Measurements from ENCODE around the gene AP3S1.

The AP3S1 gene

DNA sequence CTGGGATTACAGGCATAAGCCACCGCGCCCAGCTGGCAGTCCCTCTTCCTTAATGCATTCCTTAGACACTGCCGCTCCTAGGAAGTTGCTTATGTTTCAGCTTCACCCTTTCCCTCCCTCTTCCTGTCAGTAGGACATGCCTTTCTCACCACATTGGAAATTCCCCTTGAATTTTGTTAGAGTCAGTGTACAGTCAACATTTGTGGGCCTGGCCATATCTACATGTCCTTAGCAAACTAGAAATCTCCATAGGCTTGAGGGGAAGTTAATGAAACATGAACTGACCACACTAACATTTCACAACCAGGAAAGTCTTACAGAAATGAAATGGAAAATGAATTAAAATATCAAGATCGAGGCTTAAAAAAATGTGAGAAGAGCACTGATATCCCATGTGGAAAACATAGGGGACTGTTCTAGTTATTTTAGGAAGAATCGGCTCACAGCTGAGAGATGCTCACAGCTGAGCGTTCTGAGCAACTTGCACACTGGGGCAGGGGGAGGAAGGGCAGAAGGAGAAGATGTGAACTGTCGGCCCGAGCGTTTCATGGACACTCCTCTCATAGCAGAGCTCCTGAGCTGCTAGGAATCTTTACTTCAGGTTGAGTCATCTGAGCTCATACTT lies 99.4 kb downstream of the AP3S1 start:
- no peak for DNase-seq

GRCh38 chr5:115944501-115944900 lies 102.8 kb downstream of the AP3S1 start:
- DNase-seq, result no peak

- no peak for DNase-seq
Observed at GRCh38 chr5:115946655-115947054, 104.9 kb downstream of the AP3S1 start.

DNA sequence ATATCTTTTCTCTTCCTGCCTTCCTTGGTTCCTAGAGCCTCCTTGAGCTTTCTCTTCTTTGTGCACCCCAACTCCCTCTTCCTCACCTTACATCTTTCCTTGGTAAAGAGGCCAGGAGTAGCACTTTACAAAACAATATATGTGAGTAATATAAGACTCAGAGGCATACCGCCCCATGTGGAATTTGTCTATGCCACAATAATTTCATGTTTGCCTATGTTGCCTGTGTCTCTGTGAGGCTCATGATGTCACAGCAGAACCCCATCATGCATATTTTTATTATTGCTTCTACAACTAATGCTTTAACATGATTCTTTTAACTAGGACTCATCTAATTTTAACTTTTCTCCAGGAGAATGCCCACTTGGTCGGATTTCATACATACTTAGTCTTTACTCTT lies 105.5 kb downstream of the AP3S1 start:
- no peak for DNase-seq

DNA sequence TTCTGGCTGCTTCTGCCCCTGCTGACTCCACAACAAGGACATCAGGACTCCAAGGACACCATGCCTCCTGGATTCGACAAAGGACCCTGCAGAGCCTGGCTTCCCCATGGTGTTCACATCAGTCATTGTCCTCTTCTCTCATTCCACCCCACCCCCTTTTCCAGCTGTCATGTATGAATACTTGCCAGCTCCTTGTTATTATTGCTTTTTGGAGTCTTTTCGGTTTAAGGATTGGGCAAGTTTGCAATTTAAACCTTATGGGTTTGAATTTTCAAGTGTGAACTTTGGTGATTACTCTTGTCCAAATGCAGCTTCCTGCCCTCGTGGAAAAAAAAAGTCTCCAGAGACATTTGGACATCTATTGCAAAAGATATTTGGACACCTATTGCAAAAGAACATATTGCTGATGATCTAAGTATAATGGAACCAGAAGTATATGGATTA lies 106.4 kb downstream of the AP3S1 start:
- no peak for DNase-seq

DNA sequence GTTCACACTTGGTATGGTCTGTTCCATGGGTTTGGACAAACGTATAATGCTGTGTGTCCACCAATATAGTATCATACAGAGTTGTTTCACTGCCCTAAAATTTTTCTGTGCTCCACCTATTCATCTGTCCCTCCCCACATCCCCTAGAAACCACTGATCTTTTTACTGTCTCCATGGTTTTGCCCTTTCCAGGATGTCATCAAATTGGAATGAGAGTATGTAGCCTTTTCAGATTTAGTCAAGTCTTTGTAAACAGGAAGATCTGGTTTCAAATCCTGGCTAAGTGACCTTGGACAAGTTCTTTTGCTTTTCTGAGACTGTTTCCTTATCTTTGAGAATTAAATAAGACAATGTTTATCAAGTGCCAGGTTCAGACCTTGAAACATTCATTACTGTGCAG lies 107.4 kb downstream of the AP3S1 start:
- no peak for DNase-seq

GRCh38 chr5:115952588-115952987 lies 110.9 kb downstream of the AP3S1 start:
- no peak for DNase-seq

- no peak for DNase-seq
Observed at GRCh38 chr5:115954144-115954543, 112.4 kb downstream of the AP3S1 start.

- DNase-seq, result no peak
Observed at GRCh38 chr5:115956957-115957356, 115.2 kb downstream of the AP3S1 start.

- DNase-seq, result no peak
Observed at GRCh38 chr5:115961381-115962238, 119.9 kb downstream of the AP3S1 start.

DNA sequence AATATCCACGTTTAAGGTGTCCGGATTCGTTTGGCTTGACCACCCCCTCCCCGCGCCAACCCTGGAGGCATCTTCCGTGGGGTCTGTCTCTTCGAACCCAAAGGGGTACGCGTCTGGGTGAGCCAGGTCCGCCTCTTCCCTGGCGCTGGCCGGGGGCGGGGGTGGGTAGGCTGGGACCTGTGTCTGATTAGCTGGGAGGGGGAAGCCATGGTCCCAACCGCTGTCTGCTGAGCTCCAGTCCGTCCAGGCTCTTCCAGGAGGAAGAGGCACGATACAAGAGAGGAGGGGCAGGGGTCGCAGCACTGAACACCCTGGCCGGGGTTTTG lies 120.5 kb downstream of the AP3S1 start, which contains the start of gene LVRN:
LVRN (plus strand) TSS at position 237 of the 326 bp plus-strand sequence. CDS start 143 bp downstream, outside the sequence.
- no peak for DNase-seq

DNA sequence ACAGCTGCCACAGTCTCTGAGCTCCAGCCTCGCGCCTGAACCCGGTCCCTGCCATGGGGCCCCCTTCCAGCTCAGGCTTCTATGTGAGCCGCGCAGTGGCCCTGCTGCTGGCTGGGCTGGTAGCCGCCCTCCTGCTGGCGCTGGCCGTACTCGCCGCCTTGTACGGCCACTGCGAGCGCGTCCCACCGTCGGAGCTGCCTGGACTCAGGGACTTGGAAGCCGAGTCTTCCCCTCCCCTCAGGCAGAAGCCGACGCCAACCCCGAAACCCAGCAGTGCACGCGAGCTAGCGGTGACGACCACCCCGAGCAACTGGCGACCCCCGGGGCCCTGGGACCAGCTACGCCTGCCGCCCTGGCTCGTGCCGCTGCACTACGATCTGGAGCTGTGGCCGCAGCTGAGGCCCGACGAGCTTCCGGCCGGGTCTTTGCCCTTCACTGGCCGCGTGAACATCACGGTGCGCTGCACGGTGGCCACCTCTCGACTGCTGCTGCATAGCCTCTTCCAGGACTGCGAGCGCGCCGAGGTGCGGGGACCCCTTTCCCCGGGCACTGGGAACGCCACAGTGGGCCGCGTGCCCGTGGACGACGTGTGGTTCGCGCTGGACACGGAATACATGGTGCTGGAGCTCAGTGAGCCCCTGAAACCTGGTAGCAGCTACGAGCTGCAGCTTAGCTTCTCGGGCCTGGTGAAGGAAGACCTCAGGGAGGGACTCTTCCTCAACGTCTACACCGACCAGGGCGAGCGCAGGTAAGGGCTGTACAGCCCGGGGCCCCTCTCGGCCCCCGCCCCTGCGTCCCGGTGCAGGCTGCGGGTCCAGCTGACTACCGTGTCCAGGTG lies 121.0 kb downstream of the AP3S1 start:
- DNase-seq, result no peak

DNA sequence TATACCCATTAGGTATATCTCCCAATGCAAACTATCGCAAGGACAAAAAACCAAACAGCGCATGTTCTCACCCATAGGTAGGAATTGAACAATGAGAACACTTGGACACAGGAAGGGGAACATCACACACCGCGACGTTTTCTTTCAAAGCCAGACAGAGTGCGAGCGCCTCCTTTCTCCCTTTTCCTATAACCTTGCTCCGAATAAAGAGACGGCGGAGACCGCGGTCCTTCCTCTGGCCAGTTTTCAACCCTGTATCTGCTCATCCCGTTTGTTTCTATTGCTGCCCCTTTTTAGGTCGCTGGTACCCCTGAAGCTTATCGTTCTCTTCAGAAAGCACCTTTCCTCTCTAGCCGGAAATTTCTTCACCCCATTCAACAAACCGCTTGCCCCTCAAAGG lies 121.8 kb downstream of the AP3S1 start:
- DNase-seq, result no peak
